GM21367 (cell line): ENCODE results near the gene NPLOC4.

Source experiments
- ATAC-seq: cut with Tn5 transposase; IDR thresholded peaks from one replicate; pipeline ENCODE4 v1.9.1; 2021; ENCODE audit not compliant: unreplicated experiment

Gene NPLOC4

GRCh38 chr17:81549826-81550225 is 87.1 kb downstream of the NPLOC4 start:
- ATAC-seq = no peak

DNA sequence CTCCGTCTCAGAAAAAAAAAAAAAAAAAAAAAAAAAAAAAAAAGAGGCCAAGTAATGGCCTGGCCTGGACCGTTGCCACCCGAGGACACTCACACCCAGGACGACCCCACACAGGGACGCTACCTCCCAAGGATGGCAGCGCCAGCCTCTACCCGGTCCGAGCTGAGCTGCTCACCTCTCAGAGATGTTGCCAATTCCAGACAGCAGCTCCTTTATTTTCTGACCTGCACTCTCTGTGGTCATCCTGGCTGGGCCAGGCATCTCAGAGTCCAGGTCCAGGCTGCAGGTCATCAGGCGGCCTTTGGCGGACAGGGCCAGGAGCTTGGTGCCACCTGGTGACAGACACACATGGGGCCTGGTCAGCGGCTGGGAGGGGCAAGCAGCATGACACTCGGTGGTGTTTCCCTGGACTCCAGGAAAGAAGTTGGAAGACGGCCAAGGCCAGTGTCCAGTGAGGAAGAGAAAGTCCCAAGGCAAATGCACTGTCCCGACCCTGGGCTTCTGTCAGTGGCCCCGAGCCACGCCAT is 87.8 kb downstream of the NPLOC4 start:
- ATAC-seq = no peak

- ATAC-seq = no peak
Measured at GRCh38 chr17:81547614-81547982, 89.3 kb downstream of the NPLOC4 start.

- no peak for ATAC-seq
Measured at GRCh38 chr17:81546906-81547613, 89.9 kb downstream of the NPLOC4 start.

GRCh38 chr17:81545160-81545949 is 91.6 kb downstream of the NPLOC4 start:
- ATAC-seq = no peak

- no peak for ATAC-seq
Measured at GRCh38 chr17:81544281-81544974, 92.5 kb downstream of the NPLOC4 start.

- no peak for ATAC-seq
Measured at GRCh38 chr17:81543756-81544155, 93.2 kb downstream of the NPLOC4 start.

DNA sequence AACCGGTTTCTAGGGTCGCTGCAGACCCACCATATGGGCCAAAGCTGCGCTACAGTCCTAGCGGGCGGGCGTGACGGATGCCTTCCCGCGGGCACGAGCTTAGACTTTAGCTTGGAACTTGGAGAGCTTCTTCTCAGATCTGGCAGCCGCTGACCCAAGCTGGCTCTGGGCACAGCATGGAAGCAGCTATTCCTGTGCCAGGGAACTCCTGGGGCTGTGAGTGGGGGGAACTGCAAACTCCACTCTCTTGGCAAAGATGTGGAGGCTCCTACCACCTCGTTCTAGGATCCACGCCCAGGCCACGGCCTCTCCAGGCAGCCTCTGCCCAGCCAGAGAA is 93.6 kb downstream of the NPLOC4 start:
- no peak for ATAC-seq

GRCh38 chr17:81542431-81543338 is 94.2 kb downstream of the NPLOC4 start:
- ATAC-seq = no peak

GRCh38 chr17:81541123-81541522 is 95.8 kb downstream of the NPLOC4 start:
- ATAC-seq = no peak

- ATAC-seq = no peak
Measured at GRCh38 chr17:81540676-81541027, 96.3 kb downstream of the NPLOC4 start.

DNA sequence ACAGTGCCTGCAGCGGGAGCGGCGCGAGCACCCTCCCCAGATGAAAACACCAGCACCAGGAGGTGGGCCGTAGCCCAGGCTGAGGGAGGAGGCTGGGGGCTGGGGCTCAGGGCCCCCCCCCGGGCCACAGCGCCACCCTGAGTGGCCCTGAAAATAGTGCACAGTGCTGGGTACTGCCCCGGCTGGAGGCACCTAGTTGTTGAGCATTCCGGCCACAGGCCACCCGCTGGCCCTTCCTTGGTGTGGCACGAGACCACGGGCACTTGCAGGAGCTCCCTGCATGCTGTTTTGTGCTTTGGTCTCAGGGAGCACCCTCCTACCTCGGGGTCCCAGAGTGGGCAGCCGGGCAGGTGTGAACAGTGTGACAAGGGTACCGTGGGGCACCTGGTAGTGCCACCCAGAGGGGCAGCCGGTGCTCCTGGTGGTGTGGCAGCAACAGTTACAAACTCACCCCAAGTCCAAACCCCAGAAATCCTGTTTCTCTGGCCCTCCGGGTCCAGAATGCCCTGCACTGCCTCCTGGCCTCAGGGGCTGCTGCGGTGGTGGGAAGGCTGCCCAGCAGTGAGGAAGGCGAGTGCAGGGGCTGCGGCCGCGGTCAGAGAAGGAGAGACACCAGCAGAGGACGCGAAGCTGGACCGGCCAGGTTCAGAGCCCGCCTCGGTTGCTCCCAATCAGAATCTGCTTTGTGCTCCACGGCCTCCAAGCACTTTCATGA is 96.8 kb downstream of the NPLOC4 start:
- ATAC-seq = no peak

- no peak for ATAC-seq
Measured at GRCh38 chr17:81539571-81539900, 97.4 kb downstream of the NPLOC4 start.

GRCh38 chr17:81538651-81539570 is 98.0 kb downstream of the NPLOC4 start:
- no peak for ATAC-seq

- no peak for ATAC-seq
Measured at GRCh38 chr17:81537856-81538555, 98.9 kb downstream of the NPLOC4 start.

DNA sequence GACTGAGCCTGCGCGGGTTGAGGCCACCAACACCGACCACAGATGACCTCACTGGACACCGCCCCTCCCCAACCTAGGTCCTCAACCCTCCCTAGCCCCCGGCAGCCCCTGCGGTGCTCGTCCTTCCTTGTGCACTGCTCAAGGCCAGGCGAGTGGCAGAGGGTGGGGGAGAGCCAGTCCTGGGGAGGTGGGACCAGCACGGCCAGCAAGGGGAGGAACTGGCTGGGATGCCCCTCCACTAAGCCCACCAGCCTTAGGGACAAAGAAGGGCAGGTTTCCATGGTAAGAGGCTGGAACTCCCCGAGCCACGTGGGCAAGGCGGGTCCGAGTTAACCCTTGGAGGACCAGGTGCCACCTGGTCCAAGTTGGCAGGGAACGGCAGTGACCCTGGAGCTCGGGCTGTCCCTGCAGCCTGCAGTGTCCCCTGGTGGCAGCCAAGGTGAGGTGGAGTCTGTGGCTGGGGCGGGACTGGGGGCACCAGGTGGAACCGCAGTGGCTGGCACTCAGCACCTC is 99.5 kb downstream of the NPLOC4 start:
- no peak for ATAC-seq

DNA sequence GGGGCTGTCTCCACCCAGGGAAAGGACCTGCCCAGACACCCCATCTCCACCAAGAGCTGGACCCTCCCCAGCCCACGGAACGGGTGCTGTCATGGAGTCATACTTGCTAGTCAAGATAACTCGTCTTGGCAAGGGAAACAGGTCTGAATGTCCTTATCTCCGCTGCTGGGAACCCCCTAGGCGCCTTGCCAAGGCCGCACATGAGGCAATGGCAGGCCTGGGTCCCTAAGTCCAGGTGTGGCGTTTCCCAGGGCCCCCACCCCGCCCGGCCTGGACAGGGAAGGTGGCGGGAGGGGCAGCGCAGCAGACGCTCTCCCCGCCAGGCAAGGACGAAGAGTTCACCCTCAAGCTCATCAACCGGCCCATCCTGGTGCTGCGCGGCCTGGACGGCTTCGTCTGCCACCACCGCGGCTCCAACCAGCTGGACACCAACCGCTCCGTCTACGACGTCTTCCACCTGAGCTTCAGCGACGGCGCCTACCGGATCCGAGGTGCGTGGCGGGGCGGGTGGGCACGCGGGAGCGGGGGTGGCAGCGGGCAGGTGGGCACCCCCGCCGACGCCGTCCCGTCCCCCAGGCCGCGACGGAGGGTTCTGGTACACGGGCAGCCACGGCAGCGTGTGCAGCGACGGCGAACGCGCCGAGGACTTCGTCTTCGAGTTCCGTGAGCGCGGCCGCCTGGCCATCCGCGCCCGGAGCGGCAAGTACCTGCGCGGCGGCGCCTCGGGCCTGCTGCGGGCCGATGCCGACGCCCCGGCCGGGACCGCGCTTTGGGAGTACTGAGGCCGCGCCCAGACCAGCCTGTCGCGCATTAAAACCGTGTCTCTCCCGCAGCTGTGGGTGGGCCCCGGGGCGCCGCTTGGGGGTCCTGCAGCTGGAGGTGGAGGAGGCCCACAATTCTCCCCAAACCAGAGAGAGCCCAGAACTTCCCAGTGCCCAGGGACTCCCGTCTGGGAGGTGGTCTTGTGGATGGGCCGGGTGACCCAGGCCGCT is 100.3 kb downstream of the NPLOC4 start:
- no peak for ATAC-seq
